Fibroblast of the aortic adventitia (primary cell): ENCODE data around the gene WDR86. TPM values are rescaled to one million over a fixed set of nuclear protein-coding genes. Genes with fewer than 3 reads are reported as not detected.

Experiments
- DNase-seq: peaks from one replicate; pipeline ENCODE4 v3.0.0-alpha.2; 2010; ENCODE audit warnings: low read depth
- H3K4me3 ChIP-seq: 2 replicates; pipeline ENCODE4 v1.5.1; 2011; ENCODE audit warnings: low read depth, mild to moderate bottlenecking, control low read depth, low read length, moderate library complexity
- total RNA-seq: library from RNA; depleted of rRNA; stranded (reverse); fragments of >200 nt; gene quantifications from 2 replicates; pipeline ENCODE4 v1.2.3, GENCODE V29; 2012; ENCODE audit warnings: low replicate concordance
- TF ChIP-seq, protein P1 (sequence below): IDR thresholded peaks from 2 replicates; pipeline ENCODE4 v1.5.1; 2011; ENCODE audit warnings: mild to moderate bottlenecking, low read length, control low read depth, inconsistent platforms; ENCODE audit not compliant: insufficient read depth

WDR86 gene
- total RNA-seq, 1 donor = 0.45 TPM

- TF ChIP-seq, protein P1, sequence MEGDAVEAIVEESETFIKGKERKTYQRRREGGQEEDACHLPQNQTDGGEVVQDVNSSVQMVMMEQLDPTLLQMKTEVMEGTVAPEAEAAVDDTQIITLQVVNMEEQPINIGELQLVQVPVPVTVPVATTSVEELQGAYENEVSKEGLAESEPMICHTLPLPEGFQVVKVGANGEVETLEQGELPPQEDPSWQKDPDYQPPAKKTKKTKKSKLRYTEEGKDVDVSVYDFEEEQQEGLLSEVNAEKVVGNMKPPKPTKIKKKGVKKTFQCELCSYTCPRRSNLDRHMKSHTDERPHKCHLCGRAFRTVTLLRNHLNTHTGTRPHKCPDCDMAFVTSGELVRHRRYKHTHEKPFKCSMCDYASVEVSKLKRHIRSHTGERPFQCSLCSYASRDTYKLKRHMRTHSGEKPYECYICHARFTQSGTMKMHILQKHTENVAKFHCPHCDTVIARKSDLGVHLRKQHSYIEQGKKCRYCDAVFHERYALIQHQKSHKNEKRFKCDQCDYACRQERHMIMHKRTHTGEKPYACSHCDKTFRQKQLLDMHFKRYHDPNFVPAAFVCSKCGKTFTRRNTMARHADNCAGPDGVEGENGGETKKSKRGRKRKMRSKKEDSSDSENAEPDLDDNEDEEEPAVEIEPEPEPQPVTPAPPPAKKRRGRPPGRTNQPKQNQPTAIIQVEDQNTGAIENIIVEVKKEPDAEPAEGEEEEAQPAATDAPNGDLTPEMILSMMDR = no peak
- H3K4me3 ChIP-seq = no peak overlapping the region
- no peak for DNase-seq
These were observed 3.4 kb upstream of the WDR86 start for GRCh38 chr7:151413241-151413640.

DNA sequence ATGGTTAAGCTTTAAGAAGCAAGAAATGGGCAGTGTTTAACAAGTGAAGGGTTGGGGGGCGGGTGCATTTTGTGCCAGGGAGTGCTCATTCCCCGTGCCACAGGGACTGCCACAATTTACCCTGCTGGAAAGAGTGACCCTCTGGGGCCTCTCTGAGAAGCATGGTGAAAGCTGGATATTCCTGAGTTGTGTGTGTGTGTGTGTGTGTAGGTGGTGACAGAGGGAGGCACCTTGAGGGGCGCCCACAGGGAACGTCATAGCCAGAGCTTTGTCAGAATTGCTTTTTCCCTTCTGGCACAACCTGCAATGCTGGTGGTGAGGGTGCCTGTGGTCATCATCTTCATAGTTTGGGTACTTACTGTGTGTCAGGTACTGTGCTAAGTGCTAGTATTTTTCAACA is 2.5 kb upstream of the WDR86 start:
- TF ChIP-seq, protein P1 = no peak
- H3K4me3 ChIP-seq = no peak overlapping the region
- no peak for DNase-seq

- TF ChIP-seq, protein P1 = no peak
- H3K4me3 ChIP-seq = no peak overlapping the region
- DNase-seq = no peak
These were observed 1.7 kb upstream of the WDR86 start for GRCh38 chr7:151411551-151411950.

DNA sequence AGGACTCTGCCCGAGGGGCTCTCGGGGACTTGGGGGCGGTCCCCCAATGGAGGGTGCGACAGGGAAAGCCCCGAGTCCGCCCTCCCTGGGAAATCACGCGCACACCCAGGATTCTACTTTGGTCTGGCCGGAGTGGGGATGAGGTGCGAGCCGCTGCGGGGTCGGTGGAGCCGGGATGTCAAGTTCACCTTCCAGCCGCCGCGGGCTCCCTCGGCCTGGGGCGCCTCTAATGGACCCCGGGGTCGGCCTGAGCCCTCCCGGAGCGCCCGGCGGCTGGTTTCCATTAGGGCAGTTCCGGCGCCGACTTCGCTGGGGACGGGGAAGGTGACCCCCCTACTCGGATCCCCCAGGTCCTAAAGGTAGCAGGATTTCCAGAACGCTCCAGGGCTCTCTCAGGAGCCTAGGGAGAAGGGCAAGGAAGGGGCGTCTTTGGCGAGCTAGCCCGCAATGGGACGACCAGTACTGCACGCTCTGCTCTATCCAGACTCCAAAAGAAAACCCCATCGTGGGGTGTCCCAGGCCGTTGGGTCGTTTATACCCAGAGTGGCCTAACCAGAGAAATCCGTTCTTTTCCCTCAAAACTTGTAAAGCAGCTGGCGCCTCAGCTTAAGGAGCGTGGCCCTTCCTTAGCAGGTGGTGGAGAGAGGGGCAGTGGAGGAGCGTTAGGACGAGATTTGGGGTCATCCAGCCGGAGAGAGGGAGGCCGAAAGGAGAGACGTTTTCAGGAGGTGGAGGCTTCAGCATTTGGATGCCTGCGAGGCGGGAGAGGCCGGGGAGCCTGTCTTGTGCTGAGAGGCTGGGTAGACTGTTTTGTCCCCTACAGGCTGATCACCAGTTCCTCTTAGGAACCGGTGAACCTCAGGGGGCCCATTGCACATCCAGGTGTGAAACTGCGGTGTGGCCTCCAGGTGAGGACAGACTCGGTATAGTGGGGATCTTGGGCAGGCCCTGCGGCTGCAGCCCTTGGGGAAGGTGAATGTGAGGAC is 860 bp upstream of the WDR86 start:
- no peak for DNase-seq
- H3K4me3 ChIP-seq = peak overlapping the region; percentile 48
- TF ChIP-seq, protein P1 = no peak

DNA sequence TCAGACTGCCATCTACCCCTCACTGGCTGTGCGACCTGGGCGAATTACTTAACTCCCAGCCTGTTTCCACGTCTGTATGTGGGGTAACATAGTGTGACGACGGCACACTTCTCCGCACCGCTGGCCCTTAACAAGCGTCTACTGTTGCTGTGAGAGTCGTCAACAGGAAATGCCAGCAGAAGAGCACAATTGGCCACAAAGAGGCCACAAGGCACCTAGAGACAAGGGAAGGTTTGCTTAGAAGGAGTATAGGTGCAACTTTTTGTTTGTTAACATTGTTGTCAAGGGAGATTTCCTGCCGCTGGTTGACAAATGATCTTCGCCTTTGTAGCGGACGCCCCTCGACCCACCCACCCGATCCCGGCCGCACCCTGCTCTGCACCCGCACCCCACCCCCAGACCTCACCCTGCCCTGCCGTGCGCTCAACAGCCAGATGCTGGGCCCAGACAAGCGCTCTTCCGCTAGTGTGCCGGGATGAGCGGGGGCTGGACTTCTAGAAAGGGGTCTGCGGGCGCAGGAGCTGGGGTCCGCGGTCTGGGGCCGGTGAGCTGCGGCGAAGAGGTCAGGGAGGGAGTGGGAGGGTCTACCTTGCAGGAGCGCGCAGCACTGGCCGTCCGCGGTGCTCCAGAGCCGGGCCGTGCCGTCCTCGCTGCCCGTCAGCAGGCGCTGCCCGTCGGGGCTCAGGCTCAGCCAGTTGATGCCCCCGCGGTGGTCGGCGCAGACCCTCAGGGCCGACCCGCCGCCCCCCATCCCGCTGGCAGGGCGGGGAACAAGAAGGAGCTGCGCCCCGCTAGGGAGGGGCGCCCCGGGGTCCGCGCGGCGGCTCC is 785 bp downstream of the WDR86 start:
- no peak for DNase-seq
- TF ChIP-seq, protein P1 = no peak
- H3K4me3 ChIP-seq = no peak overlapping the region

- TF ChIP-seq, protein P1 = no peak
- H3K4me3 ChIP-seq = no peak overlapping the region
These were observed 1.4 kb downstream of the WDR86 start for GRCh38 chr7:151408498-151408838.

More at GRCh38 chr7:151408498-151408838, 1.4 kb downstream of the WDR86 start:
- no peak for DNase-seq
